Peyer's patch (tissue), 4 donors: Measurements from ENCODE around the gene DRICH1. TPM values are rescaled to one million over a fixed set of nuclear protein-coding genes. Genes with fewer than 3 reads are reported as not detected.
A peak's percentile ranks its signal among the peaks of the same experiment; 100 is the strongest.
"Not testable (repeated sequence)": the region's sequence is repeated elsewhere in the genome, so short reads cannot be mapped to it uniquely, and the experiment has no call there.

Source experiments
- DNase-seq, 3 donors: peaks; one replicate each; pipeline ENCODE4 v3.0.0-alpha.2; 2017 to 2019
- H3K27ac ChIP-seq, 4 donors: fragments of 200-600 bp; sonication (generic); one replicate each; pipeline ENCODE4 v1.5.1; 2016 to 2019
- H3K27me3 ChIP-seq, 2 donors: fragments of 200-600 bp; sonication (generic); one replicate each; pipeline ENCODE4 v1.5.1; 2019
- H3K36me3 ChIP-seq, 3 donors: fragments of 200-600 bp; sonication (generic); one replicate each; pipeline ENCODE4 v1.5.1; 2016 to 2019
- H3K4me1 ChIP-seq, 4 donors: fragments of 200-600 bp; sonication (generic); one replicate each; pipeline ENCODE4 v1.5.1; 2016 to 2019
- H3K4me3 ChIP-seq, 4 donors: fragments of 200-600 bp; sonication (generic); 1 replicate in 3 of 4; 2 replicates in 1 of 4; pipeline ENCODE4 v1.5.1; 2016 to 2019; ENCODE audit warnings: mild to moderate bottlenecking in 1 of 4
- H3K9me3 ChIP-seq, 4 donors: fragments of 200-600 bp; sonication (generic); one replicate each; pipeline ENCODE4 v1.5.1; 2016 to 2019; ENCODE audit warnings: mild to moderate bottlenecking in 1 of 4
- POLR2A ChIP-seq, 2 donors: fragments of 450-650 bp; IDR thresholded peaks; one replicate each; pipeline ENCODE4 v1.5.1; 2017; ENCODE audit warnings: antibody characterized with exemption in 2 of 2, mild to moderate bottlenecking in 2 of 2, moderate library complexity in 2 of 2
- total RNA-seq, 4 donors: library from RNA; depleted of rRNA; stranded (reverse); fragments of >200 nt; gene quantifications; one replicate each; pipeline ENCODE4 v1.1.0, GENCODE V29; 2016
- TF ChIP-seq, protein P1 (sequence below), 6 experiments: fragments of 450-650 bp in 4 of 6; fragments of 200-600 bp in 2 of 6; sonication (generic) in 1 of 6; IDR thresholded peaks; one replicate each; pipeline ENCODE4 v1.5.1; 2017 to 2019; ENCODE audit warnings: antibody characterized with exemption in 6 of 6, mild to moderate bottlenecking in 3 of 6, moderate library complexity in 1 of 6

The DRICH1 gene
- total RNA-seq, 4 donors from 2014 or later: 0.67 to 1.1 TPM; not detected in 2

DNA sequence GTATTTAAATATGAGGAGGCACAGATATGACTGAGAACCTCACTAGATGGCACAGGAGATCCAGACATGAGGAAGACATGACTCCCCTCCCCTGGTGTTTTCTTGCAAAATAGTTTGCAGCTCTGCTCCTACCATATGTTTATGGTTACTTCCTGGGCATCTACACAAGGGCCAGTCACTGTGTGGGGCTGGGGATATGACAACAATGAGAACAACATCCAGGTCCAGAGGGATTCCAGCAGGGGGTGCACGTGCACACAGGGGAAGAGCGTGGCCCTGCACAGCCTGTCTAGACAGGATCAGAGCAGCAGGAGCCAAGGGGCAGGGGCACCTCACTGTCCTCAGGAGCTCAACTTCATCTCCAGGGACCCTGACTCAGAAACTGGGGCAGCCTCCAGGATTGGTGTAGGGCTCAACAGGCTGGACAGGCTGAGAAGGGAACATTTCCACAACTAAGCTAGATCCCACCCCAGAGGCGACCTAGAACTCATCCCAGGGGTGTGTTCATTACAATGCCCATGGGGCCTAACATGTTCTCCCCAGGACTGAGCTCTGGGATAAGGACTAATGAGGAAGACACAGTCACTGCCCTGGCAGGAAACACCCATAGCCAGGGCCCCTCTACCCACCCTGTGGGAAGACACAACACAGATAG is 4.6 kb downstream of the DRICH1 start:
- not testable (repeated sequence) for H3K9me3 ChIP-seq, H3K4me1 ChIP-seq, H3K27ac ChIP-seq, H3K36me3 ChIP-seq, H3K27me3 ChIP-seq, H3K4me3 ChIP-seq
- peak; percentile 52 to 75 (median 62) for DNase-seq
- TF ChIP-seq, protein P1, sequence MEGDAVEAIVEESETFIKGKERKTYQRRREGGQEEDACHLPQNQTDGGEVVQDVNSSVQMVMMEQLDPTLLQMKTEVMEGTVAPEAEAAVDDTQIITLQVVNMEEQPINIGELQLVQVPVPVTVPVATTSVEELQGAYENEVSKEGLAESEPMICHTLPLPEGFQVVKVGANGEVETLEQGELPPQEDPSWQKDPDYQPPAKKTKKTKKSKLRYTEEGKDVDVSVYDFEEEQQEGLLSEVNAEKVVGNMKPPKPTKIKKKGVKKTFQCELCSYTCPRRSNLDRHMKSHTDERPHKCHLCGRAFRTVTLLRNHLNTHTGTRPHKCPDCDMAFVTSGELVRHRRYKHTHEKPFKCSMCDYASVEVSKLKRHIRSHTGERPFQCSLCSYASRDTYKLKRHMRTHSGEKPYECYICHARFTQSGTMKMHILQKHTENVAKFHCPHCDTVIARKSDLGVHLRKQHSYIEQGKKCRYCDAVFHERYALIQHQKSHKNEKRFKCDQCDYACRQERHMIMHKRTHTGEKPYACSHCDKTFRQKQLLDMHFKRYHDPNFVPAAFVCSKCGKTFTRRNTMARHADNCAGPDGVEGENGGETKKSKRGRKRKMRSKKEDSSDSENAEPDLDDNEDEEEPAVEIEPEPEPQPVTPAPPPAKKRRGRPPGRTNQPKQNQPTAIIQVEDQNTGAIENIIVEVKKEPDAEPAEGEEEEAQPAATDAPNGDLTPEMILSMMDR (IDR thresholded peaks at IDR 0.05): peak in 4 of 6 experiments; percentile 45 to 53 (median 47)

DNA sequence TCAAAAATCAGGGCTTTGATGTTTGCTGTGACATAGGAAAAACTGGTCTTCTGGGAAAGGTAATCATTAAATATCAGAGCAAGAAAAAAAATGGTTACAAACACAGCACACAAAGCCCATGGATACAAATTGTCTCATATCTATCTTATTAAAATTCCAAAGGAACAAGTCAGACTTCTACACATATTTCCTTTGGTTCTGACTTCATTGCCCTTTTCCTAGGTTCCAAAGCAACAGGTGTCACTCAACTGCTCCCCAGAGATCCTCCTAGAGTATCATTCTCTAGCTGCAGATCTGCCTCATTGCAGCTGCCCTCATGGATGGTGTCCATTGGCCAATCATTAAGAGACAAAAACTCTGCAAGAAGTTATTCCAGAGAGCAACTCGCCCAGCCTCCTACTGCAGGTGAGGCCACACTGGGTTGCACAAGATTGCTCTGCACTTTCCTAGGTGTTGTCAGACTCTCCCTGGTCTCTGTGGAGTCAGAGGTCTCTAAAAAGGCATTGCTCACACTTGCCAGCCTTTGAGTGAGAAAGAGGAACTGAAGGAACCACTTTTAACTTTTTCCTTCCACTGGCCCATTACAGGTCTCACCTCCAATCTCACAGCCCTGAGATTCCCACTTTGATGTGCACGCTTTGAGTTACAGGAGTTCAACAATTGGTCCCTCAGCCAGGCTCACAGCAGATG is 5.7 kb downstream of the DRICH1 start:
- no peak for DNase-seq
- Histone ChIP-seq H3K4me1 (no peaks in the 10 kb centered on the region), H3K27ac (no peak overlapping the region), H3K27me3 (no peaks in the 10 kb centered on the region), H3K4me3 (no peak overlapping the region), H3K9me3 (no peaks in the 10 kb centered on the region), H3K36me3 (no peaks in the 10 kb centered on the region)
- TF ChIP-seq, protein P1 (IDR thresholded peaks at IDR 0.05): no peak
- no peak for TF ChIP-seq POLR2A (IDR thresholded peaks at IDR 0.05)

- no peak for DNase-seq
- no peaks in the 10 kb centered on the region for H3K36me3 ChIP-seq
- no peaks in the 10 kb centered on the region for H3K27me3 ChIP-seq
- no peak overlapping the region for H3K4me3 ChIP-seq
- H3K27ac ChIP-seq: no peak overlapping the region
- no peak for TF ChIP-seq POLR2A (IDR thresholded peaks at IDR 0.05)
- TF ChIP-seq, protein P1 (IDR thresholded peaks at IDR 0.05): no peak
- no peaks in the 10 kb centered on the region for H3K4me1 ChIP-seq
- H3K9me3 ChIP-seq: no peaks in the 10 kb centered on the region
Measured at GRCh38 chr22:23622634-23623033, 9.5 kb downstream of the DRICH1 start.

GRCh38 chr22:23621916-23622315 is 10.2 kb downstream of the DRICH1 start:
- not testable (repeated sequence) for H3K4me1 ChIP-seq, H3K4me3 ChIP-seq, DNase-seq, H3K27ac ChIP-seq, H3K36me3 ChIP-seq, H3K9me3 ChIP-seq, H3K27me3 ChIP-seq

DNA sequence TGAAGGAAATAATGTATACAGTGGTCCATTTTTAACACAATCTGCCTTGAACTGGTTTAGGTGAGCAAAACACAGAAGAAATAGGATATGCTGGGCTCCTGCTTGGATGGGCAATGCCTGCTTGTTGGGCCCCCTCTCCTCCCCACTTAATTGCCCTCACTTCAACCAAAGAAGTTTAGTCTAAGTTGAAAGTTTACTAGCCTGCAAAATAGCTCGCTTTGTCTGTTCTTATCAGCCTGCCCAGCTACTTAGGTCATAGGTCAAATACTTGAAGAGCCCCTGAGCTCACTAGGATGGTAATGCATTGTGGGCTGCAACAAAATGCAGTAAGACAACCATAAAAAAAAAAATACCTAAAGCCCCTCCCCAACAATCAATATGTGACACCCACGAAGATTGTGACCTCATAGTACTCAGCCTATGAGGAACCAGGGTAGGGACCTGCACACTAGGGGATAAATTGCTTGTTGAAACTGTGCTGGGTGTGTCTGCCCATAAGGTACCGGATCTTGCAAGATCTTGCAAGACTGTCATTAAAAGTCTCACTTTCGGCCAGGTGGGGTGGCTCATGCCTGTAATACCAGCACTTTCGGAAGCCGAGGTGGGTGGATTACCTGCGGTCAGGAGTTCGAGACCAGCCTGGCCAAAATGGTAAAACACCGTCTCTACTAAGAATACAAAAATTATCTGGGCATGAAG is 10.9 kb downstream of the DRICH1 start:
- TF ChIP-seq, protein P1 (IDR thresholded peaks at IDR 0.05): no peak
- no peak for TF ChIP-seq POLR2A (IDR thresholded peaks at IDR 0.05)
- Histone ChIP-seq H3K4me3 (no peak overlapping the region), H3K9me3 (no peaks in the 10 kb centered on the region), H3K27me3 (no peaks in the 10 kb centered on the region), H3K36me3 (no peaks in the 10 kb centered on the region), H3K4me1 (no peaks in the 10 kb centered on the region), H3K27ac (no peak overlapping the region)
- DNase-seq: no peak
